GM12801 (cell line): ENCODE measurements around the gene FLRT2.

Experiments used
- CTCF ChIP-seq: IDR thresholded peaks from one replicate; pipeline ENCODE4 v1.5.1; 2011; ENCODE audit warnings: control low read depth; ENCODE audit not compliant: insufficient read length; ENCODE audit errors: extremely low read depth

Gene FLRT2

GRCh38 chr14:85688006-85688405 lies 158.1 kb downstream of the FLRT2 start:
- no peak for TF ChIP-seq CTCF

- TF ChIP-seq CTCF: no peak
Observed at GRCh38 chr14:85695300-85695699, 165.4 kb downstream of the FLRT2 start.

- no peak for TF ChIP-seq CTCF
Observed at GRCh38 chr14:85701116-85701515, 171.2 kb downstream of the FLRT2 start.

- TF ChIP-seq CTCF: no peak
Observed at GRCh38 chr14:85701763-85702162, 171.8 kb downstream of the FLRT2 start.

GRCh38 chr14:85702191-85702590 lies 172.2 kb downstream of the FLRT2 start:
- no peak for TF ChIP-seq CTCF

GRCh38 chr14:85702997-85703396 lies 173.1 kb downstream of the FLRT2 start:
- TF ChIP-seq CTCF: no peak
